ENCODE measurements around the gene HYCC1.

- TF ChIP-seq YY1 (IDR thresholded peaks at IDR 0.05; ENCODE audit: insufficient read depth, insufficient read length) (no peak), SUZ12 (IDR thresholded peaks at IDR 0.05; ENCODE audit: extremely low read depth, insufficient read depth, insufficient read length) (no peak)
Observed at GRCh38 chr7:23016345-23017253, 2.7 kb upstream of the HYCC1 start.
